ENCODE results near the gene LIAS.
"Not testable (repeated sequence)": the region's sequence is repeated elsewhere in the genome, so short reads cannot be mapped to it uniquely, and the experiment has no call there.

DNA sequence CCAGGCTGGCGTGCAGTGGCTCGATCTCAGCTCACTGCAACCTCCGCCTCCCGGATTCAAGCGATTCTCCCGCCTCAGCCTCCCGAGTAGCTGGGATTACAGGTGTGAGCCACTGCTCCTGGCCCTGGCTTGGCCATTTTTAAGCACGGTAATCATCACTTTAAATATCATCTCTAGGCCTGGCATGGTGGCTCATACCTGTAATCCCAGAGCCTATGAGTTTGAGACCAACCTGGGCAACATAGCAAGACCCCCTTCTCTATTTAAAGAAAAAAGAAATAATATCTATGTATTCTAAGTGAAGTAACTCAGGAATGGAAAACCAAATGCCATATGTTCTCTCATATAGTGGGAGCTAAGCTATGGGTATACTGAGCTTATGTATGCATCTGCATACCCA, 47.3 kb upstream of the LIAS start:
- TF ChIP-seq, protein P1, sequence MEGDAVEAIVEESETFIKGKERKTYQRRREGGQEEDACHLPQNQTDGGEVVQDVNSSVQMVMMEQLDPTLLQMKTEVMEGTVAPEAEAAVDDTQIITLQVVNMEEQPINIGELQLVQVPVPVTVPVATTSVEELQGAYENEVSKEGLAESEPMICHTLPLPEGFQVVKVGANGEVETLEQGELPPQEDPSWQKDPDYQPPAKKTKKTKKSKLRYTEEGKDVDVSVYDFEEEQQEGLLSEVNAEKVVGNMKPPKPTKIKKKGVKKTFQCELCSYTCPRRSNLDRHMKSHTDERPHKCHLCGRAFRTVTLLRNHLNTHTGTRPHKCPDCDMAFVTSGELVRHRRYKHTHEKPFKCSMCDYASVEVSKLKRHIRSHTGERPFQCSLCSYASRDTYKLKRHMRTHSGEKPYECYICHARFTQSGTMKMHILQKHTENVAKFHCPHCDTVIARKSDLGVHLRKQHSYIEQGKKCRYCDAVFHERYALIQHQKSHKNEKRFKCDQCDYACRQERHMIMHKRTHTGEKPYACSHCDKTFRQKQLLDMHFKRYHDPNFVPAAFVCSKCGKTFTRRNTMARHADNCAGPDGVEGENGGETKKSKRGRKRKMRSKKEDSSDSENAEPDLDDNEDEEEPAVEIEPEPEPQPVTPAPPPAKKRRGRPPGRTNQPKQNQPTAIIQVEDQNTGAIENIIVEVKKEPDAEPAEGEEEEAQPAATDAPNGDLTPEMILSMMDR (IDR thresholded peaks at IDR 0.05): not testable (repeated sequence)
- not testable (repeated sequence) for TF ChIP-seq POLR2A (IDR thresholded peaks at IDR 0.05)

All from testis (tissue), 2 donors.